Measurements from ENCODE around the gene TGFBRAP1.

DNA sequence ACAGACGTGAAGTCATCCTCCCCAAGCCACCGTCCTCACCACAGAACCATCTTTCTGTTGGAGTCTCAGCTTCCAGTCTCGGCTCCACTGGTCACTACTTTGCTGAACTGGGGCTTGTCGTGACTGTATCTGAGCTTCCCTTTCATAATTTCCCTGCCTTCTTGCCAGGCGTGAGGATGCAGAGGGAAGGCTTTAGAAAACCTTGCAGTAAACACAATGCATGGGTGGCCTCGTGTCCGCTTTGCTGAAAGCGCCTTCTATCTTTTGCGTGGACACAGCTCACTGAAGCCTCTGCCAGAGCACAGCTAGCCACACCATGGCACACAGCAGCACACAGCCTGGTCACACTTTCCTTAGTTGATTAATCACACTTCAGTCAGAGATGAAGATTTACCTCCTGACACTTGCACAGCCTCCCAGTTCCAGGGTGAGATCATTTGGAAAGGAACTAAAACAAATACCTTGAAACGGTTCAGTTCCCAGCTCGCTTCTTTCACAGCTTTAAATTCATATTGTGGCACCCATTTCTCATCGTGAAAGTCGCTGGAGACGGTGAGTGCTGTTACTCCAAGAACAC is 90.8 kb downstream of the TGFBRAP1 start:
- TF ChIP-seq, protein P1, sequence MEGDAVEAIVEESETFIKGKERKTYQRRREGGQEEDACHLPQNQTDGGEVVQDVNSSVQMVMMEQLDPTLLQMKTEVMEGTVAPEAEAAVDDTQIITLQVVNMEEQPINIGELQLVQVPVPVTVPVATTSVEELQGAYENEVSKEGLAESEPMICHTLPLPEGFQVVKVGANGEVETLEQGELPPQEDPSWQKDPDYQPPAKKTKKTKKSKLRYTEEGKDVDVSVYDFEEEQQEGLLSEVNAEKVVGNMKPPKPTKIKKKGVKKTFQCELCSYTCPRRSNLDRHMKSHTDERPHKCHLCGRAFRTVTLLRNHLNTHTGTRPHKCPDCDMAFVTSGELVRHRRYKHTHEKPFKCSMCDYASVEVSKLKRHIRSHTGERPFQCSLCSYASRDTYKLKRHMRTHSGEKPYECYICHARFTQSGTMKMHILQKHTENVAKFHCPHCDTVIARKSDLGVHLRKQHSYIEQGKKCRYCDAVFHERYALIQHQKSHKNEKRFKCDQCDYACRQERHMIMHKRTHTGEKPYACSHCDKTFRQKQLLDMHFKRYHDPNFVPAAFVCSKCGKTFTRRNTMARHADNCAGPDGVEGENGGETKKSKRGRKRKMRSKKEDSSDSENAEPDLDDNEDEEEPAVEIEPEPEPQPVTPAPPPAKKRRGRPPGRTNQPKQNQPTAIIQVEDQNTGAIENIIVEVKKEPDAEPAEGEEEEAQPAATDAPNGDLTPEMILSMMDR (IDR thresholded peaks at IDR 0.05), result no peak
- TF ChIP-seq POLR2A (IDR thresholded peaks at IDR 0.05), result no peak

All from stomach (tissue), 4 donors.